ENCODE data around the gene XCL2.

- TF ChIP-seq FOXP2 (optimal IDR thresholded peaks at IDR 0.05; ENCODE audit: control extremely low read depth, extremely low read length, insufficient read depth) = no peak
- TF ChIP-seq EZH2 (IDR thresholded peaks at IDR 0.05) = no peak
Observed at GRCh38 chr1:168552961-168553360, 9.2 kb upstream of the XCL2 start.
